Neural cell (in vitro differentiated cells): ENCODE data around the gene LRRC8C. TPM values are rescaled to one million over a fixed set of nuclear protein-coding genes. Genes with fewer than 3 reads are reported as not detected.

ENCODE experiments used
- H2AFZ ChIP-seq: fragments of 200-600, 300-800 bp; sonication (generic), shearing (Covaris generic); 2 replicates; pipeline ENCODE4 v1.6.0; 2014; ENCODE audit warnings: low read depth, mild to moderate bottlenecking, antibody characterized with exemption, low read length, moderate library complexity
- H3F3A ChIP-seq: fragments of 200-600 bp; shearing (Covaris generic); 2 replicates; pipeline ENCODE4 v1.6.1; 2016; ENCODE audit warnings: mild to moderate bottlenecking, moderate library complexity, mixed read lengths, antibody characterized with exemption, low read length; ENCODE audit not compliant: insufficient read depth, poor library complexity, severe bottlenecking
- H3K27ac ChIP-seq: fragments of 200-600, 300-800 bp; sonication (generic), shearing (Covaris generic); 2 replicates; pipeline ENCODE4 v1.5.1; 2014; ENCODE audit warnings: mild to moderate bottlenecking, low read length, moderate library complexity
- H3K27me3 ChIP-seq: fragments of 300-800, 200-600 bp; sonication (generic), shearing (Covaris generic); 2 replicates; pipeline ENCODE4 v1.6.0; 2014; ENCODE audit warnings: mild to moderate bottlenecking, low read depth, low read length, moderate library complexity; ENCODE audit not compliant: insufficient read depth
- H3K36me3 ChIP-seq: fragments of 300-800, 200-600 bp; sonication (generic), shearing (Covaris generic); 2 replicates; pipeline ENCODE4 v1.5.1; 2014; ENCODE audit warnings: mild to moderate bottlenecking, antibody characterized with exemption, low read length, moderate library complexity; ENCODE audit not compliant: insufficient read depth
- H3K4me2 ChIP-seq: fragments of 300-800, 200-600 bp; sonication (generic), shearing (Covaris generic); 2 replicates; pipeline ENCODE4 v1.6.0; 2014; ENCODE audit warnings: mild to moderate bottlenecking, low read length
- H3K4me3 ChIP-seq: fragments of 300-800, 200-600 bp; sonication (generic), shearing (Covaris generic); 2 replicates; pipeline ENCODE4 v1.5.1; 2014; ENCODE audit warnings: mild to moderate bottlenecking, low read length, moderate library complexity
- H3K79me2 ChIP-seq: fragments of 200-600 bp; shearing (Covaris generic); replicated peaks from 2 replicates; pipeline ENCODE4 v1.6.0; 2014; ENCODE audit warnings: mild to moderate bottlenecking, low read length, moderate library complexity; ENCODE audit not compliant: insufficient read depth
- H3K9ac ChIP-seq: fragments of 300-800, 200-600 bp; sonication (generic), shearing (Covaris generic); 2 replicates; pipeline ENCODE4 v1.6.1; 2016; ENCODE audit warnings: mild to moderate bottlenecking, low read length, mixed read lengths
- H3K9me2 ChIP-seq: fragments of 200-600 bp; shearing (Covaris generic); 2 replicates; pipeline ENCODE4 v1.6.1; 2016; ENCODE audit warnings: mild to moderate bottlenecking, low read length, mixed read lengths; ENCODE audit not compliant: insufficient read depth
- H3K9me3 ChIP-seq: fragments of 200-600, 300-800 bp; sonication (generic), shearing (Covaris generic); 2 replicates; pipeline ENCODE4 v1.6.1; 2016; ENCODE audit warnings: mild to moderate bottlenecking, mixed run types, low read length, moderate library complexity, mixed read lengths
- H4K20me1 ChIP-seq: fragments of 200-600 bp; shearing (Covaris generic); 2 replicates; pipeline ENCODE4 v1.6.1; 2016; ENCODE audit warnings: mild to moderate bottlenecking, mixed run types; ENCODE audit not compliant: insufficient read depth
- CTCF ChIP-seq: fragments of 450-650 bp; IDR thresholded peaks from 2 replicates; pipeline ENCODE4 v1.5.1; 2014; ENCODE audit warnings: antibody characterized with exemption, mild to moderate bottlenecking, moderate library complexity; ENCODE audit not compliant: poor library complexity, severe bottlenecking
- EP300 ChIP-seq: fragments of 450-650 bp; conservative IDR thresholded peaks from 2 replicates; pipeline ENCODE4 v1.6.1; 2014; ENCODE audit warnings: antibody characterized with exemption, mild to moderate bottlenecking, moderate library complexity; ENCODE audit not compliant: poor library complexity, severe bottlenecking
- EZH2 ChIP-seq: fragments of 200-600, 300-800 bp; shearing (Covaris generic), sonication (generic); IDR thresholded peaks from 2 replicates; pipeline ENCODE4 v1.6.1; 2014; ENCODE audit warnings: antibody characterized with exemption, low read length, borderline replicate concordance, mild to moderate bottlenecking; ENCODE audit not compliant: insufficient read depth, poor library complexity, severe bottlenecking
- MXI1 ChIP-seq: fragments of 450-650 bp; conservative IDR thresholded peaks from 2 replicates; pipeline ENCODE4 v1.6.1; 2014; ENCODE audit warnings: antibody characterized with exemption, mild to moderate bottlenecking; ENCODE audit not compliant: poor library complexity, severe bottlenecking
- POLR2AphosphoS5 ChIP-seq: IDR thresholded peaks from 2 replicates; pipeline ENCODE4 v1.6.1; 2012
- RAD21 ChIP-seq: fragments of 450-650 bp; conservative IDR thresholded peaks from 2 replicates; pipeline ENCODE4 v1.6.1; 2014; ENCODE audit warnings: antibody characterized with exemption, mild to moderate bottlenecking, moderate library complexity
- REST ChIP-seq: IDR thresholded peaks from 2 replicates; pipeline ENCODE4 v1.6.1; 2012; ENCODE audit warnings: borderline replicate concordance
- SMC3 ChIP-seq: fragments of 450-650 bp; conservative IDR thresholded peaks from 2 replicates; pipeline ENCODE4 v1.6.1; 2014; ENCODE audit warnings: antibody characterized with exemption, mild to moderate bottlenecking, moderate library complexity; ENCODE audit not compliant: poor library complexity
- TAF1 ChIP-seq: IDR thresholded peaks from 2 replicates; pipeline ENCODE4 v1.6.1; 2012; ENCODE audit warnings: low read depth
- polyA plus RNA-seq: library from polyadenylated mRNA; depleted of rRNA; stranded (reverse); fragments of >200 nt; gene quantifications from 2 replicates; pipeline ENCODE4 v1.2.3, GENCODE V29; 2014

LRRC8C gene
- polyA plus RNA-seq, 1 donor from 2014 or later = 0.78 TPM

- no peak overlapping the region for H3K4me2 ChIP-seq
- no peaks in the 10 kb centered on the region for H3F3A ChIP-seq
- no peak overlapping the region for H3K9ac ChIP-seq
- H3K79me2 ChIP-seq = no peaks in the 10 kb centered on the region
- no peaks in the 10 kb centered on the region for H3K27me3 ChIP-seq
- H3K9me3 ChIP-seq = no peaks in the 10 kb centered on the region
- H3K4me3 ChIP-seq = no peak overlapping the region
- no peak overlapping the region for H3K27ac ChIP-seq
- no peaks in the 10 kb centered on the region for H3K36me3 ChIP-seq
- no peak for TF ChIP-seq POLR2AphosphoS5
- no peak for TF ChIP-seq RAD21
- no peaks in the 10 kb centered on the region for H4K20me1 ChIP-seq
- no peaks in the 10 kb centered on the region for H3K9me2 ChIP-seq
- H2AFZ ChIP-seq = no peak overlapping the region
Measured at GRCh38 chr1:89705901-89706699, 73.2 kb downstream of the LRRC8C start.

- Histone ChIP-seq H3K36me3 (no peaks in the 10 kb centered on the region), H2AFZ (no peak overlapping the region), H3K27me3 (no peaks in the 10 kb centered on the region), H4K20me1 (no peaks in the 10 kb centered on the region), H3K4me3 (no peak overlapping the region), H3F3A (no peaks in the 10 kb centered on the region), H3K4me2 (no peak overlapping the region), H3K9me2 (no peaks in the 10 kb centered on the region), H3K9ac (no peak overlapping the region), H3K9me3 (no peaks in the 10 kb centered on the region), H3K79me2 (no peaks in the 10 kb centered on the region), H3K27ac (no peak overlapping the region)
- TF ChIP-seq MXI1 (no peak), TAF1 (no peak), EP300 (no peak), REST (no peak), CTCF (no peak), SMC3 (no peak), RAD21 (no peak), POLR2AphosphoS5 (no peak), EZH2 (no peak)
Measured at GRCh38 chr1:89706700-89707012, 73.7 kb downstream of the LRRC8C start.
